HCT116 (cell line): ENCODE measurements around the gene ISM1. TPM values are rescaled to one million over a fixed set of nuclear protein-coding genes. Genes with fewer than 3 reads are reported as not detected.

Experiments
- ATAC-seq: fragments of 200-7000 bp; cut with Tn5 transposase; 2 replicates; pipeline ENCODE4 v1.9.1; 2020; ENCODE audit warnings: mild to moderate bottlenecking, moderate library complexity
- BruUV-seq: library from RNA; stranded (reverse); fragments of 400-500 nt; replicated peaks from 2 replicates; lab custom pipeline; 2021; lab: Mats Ljungman, UMichigan
- CTCF ChIA-PET: fragments of 300-600 bp; sonication (Branson Sonifier 250); formaldehyde crosslinking; loops from one replicate; lab custom pipeline; 2021; ENCODE audit warnings: antibody characterized with exemption; lab: Charles Lee
- POLR2A ChIA-PET: fragments of 300-600, 350-600 bp; sonication (Branson Sonifier 250); formaldehyde crosslinking; loops from one replicate; lab custom pipeline; 2021; ENCODE audit warnings: antibody characterized with exemption; lab: Charles Lee
- RAD21 ChIA-PET, 2 experiments: fragments of 300-600 bp; sonication (Branson Sonifier 250); formaldehyde crosslinking; loops; one replicate each; lab custom pipeline; 2023; ENCODE audit warnings: low total read pairs in 2 of 2; ENCODE audit not compliant: uncharacterized antibody in 2 of 2, unreplicated experiment in 2 of 2, low non-redundant PET in 1 of 2; lab: Charles Lee
- DNase-seq: peaks from one replicate; pipeline ENCODE4 v3.0.0-alpha.2; 2010; ENCODE audit warnings: low read depth, low spot score
- H2AFZ ChIP-seq: fragments of 200-600 bp; shearing (Covaris generic), sonication (generic); 2 replicates; pipeline ENCODE4 v1.6.1; 2017; ENCODE audit warnings: low read depth, mixed run types, mixed read lengths, antibody characterized with exemption, low read length; ENCODE audit not compliant: poor library complexity, severe bottlenecking
- H3K27ac ChIP-seq: 2 replicates; pipeline ENCODE4 v1.5.1; 2012; ENCODE audit warnings: low read depth, low read length
- H3K27me3 ChIP-seq: fragments of 200-600 bp; sonication (generic); 2 replicates; pipeline ENCODE4 v1.6.1; 2016; ENCODE audit warnings: mixed run types, low read length, mixed read lengths; ENCODE audit not compliant: insufficient read depth
- H3K36me3 ChIP-seq, 2 experiments: fragments of 200-500 bp in 1 of 2; fragments of 200-600 bp in 1 of 2; sonication (Bioruptor generic) in 1 of 2; sonication (generic) in 1 of 2; 2 replicates each; pipeline versions ENCODE4 v1.5.1 to v1.6.1; 2014 to 2016; ENCODE audit warnings: low read length in 2 of 2, inconsistent platforms in 1 of 2, mixed read lengths in 1 of 2, mixed run types in 1 of 2; ENCODE audit not compliant: insufficient read depth in 2 of 2, control insufficient read depth in 1 of 2
- H3K4me1 ChIP-seq, 2 experiments: fragments of 200-600 bp in 1 of 2; sonication (generic) in 1 of 2; 2 replicates each; pipeline versions ENCODE4 v1.5.1 to v1.6.1; 2012 to 2017; ENCODE audit warnings: low read length in 2 of 2, inconsistent platforms in 1 of 2, mild to moderate bottlenecking in 1 of 2, mixed read lengths in 1 of 2, mixed run types in 1 of 2, moderate library complexity in 1 of 2; ENCODE audit not compliant: insufficient read depth in 2 of 2, control insufficient read depth in 1 of 2
- H3K4me2 ChIP-seq: fragments of 200-600 bp; sonication (generic); 2 replicates; pipeline ENCODE4 v1.6.1; 2017; ENCODE audit warnings: mixed run types, low read length, mixed read lengths
- H3K4me3 ChIP-seq, 2 experiments: fragments of 200-600 bp in 1 of 2; sonication (generic) in 1 of 2; replicated peaks in 1 of 2; 2 replicates each; pipeline ENCODE4 v1.5.1; 2011 to 2016; ENCODE audit warnings: low read length in 2 of 2, control low read depth in 1 of 2, low read depth in 1 of 2, mild to moderate bottlenecking in 1 of 2, mixed read lengths in 1 of 2, mixed run types in 1 of 2
- H3K79me2 ChIP-seq: fragments of 200-600 bp; sonication (generic); 2 replicates; pipeline ENCODE4 v1.6.1; 2017; ENCODE audit warnings: mild to moderate bottlenecking, mixed run types, low read length, moderate library complexity, mixed read lengths; ENCODE audit not compliant: insufficient read depth
- H3K9ac ChIP-seq: fragments of 200-600 bp; sonication (generic); 2 replicates; pipeline ENCODE4 v1.6.1; 2016; ENCODE audit warnings: low read length, mixed read lengths
- H3K9me2 ChIP-seq: fragments of 200-600 bp; sonication (generic), shearing (Covaris generic); 2 replicates; pipeline ENCODE4 v1.6.1; 2017; ENCODE audit warnings: mixed run types, mild to moderate bottlenecking, moderate library complexity; ENCODE audit not compliant: insufficient read depth
- H3K9me3 ChIP-seq, 2 experiments: fragments of 200-500 bp in 1 of 2; fragments of 200-600 bp in 1 of 2; sonication (Bioruptor generic) in 1 of 2; sonication (generic) in 1 of 2; 2 replicates each; pipeline ENCODE4 v1.6.1; 2014 to 2017; ENCODE audit warnings: low read length in 2 of 2, mixed read lengths in 2 of 2, inconsistent platforms in 1 of 2, low read depth in 1 of 2, mild to moderate bottlenecking in 1 of 2, mixed run types in 1 of 2, moderate library complexity in 1 of 2; ENCODE audit not compliant: control insufficient read depth in 1 of 2, insufficient read depth in 1 of 2
- H4K20me1 ChIP-seq: fragments of 200-600 bp; sonication (generic), shearing (Covaris generic); 2 replicates; pipeline ENCODE4 v1.6.1; 2017; ENCODE audit warnings: mixed run types, mild to moderate bottlenecking, moderate library complexity; ENCODE audit not compliant: insufficient read depth
- CTCF ChIP-seq, 3 experiments: fragments of 200-600 bp in 1 of 3; sonication (generic) in 1 of 3; IDR thresholded peaks in 2 of 3; conservative IDR thresholded peaks in 1 of 3; 2 replicates each; pipeline ENCODE4 v1.5.1; 2012 to 2017; ENCODE audit warnings: low read depth in 2 of 3, low read length in 2 of 3, antibody characterized with exemption in 1 of 3, borderline replicate concordance in 1 of 3, control low read depth in 1 of 3, mild to moderate bottlenecking in 1 of 3, mixed read lengths in 1 of 3, mixed run types in 1 of 3, moderate library complexity in 1 of 3; ENCODE audit not compliant: insufficient read depth in 1 of 3
- EGR1 ChIP-seq: IDR thresholded peaks from 2 replicates; pipeline ENCODE4 v1.6.1; 2012; ENCODE audit warnings: low read depth
- REST ChIP-seq: IDR thresholded peaks from 2 replicates; pipeline ENCODE4 v1.6.1; 2012; ENCODE audit warnings: low read depth
- TCF7L2 ChIP-seq: IDR thresholded peaks from 2 replicates; pipeline ENCODE4 v1.7.0; 2011; ENCODE audit warnings: borderline replicate concordance, inconsistent platforms; ENCODE audit not compliant: insufficient read depth, insufficient read length; ENCODE audit errors: extremely low read depth
- intact Hi-C: fragments of 100-400 bp; cut with micrococcal nuclease; formaldehyde crosslinking; loops from 2 replicates; pipeline ENCODE4 v1.10.0; 2022
- total RNA-seq: library from RNA; stranded (reverse); gene quantifications from one replicate; pipeline ENCODE4 v1.2.1, GENCODE V29; 2021; ENCODE audit not compliant: unreplicated experiment

ISM1 gene
- total RNA-seq, 1 experiment from 2014 or later = 0.37 TPM

GRCh38 chr20:13286052-13286451 is 65.0 kb downstream of the ISM1 start:
- intact Hi-C loops = no loop called here
- H3K79me2 ChIP-seq = no peaks in the 10 kb centered on the region
- RAD21 ChIA-PET = no interaction called here
- POLR2A ChIA-PET = no interaction called here
- H3K27ac ChIP-seq = no peak overlapping the region
- H3K9me2 ChIP-seq = no peaks in the 10 kb centered on the region
- no peak overlapping the region for H3K9ac ChIP-seq
- BruUV-seq = no TSS peak
- DNase-seq = no peak
- H3K4me1 ChIP-seq = no peaks in the 10 kb centered on the region
- no peaks in the 10 kb centered on the region for H3K27me3 ChIP-seq
- TF ChIP-seq EGR1 = no peak
- TF ChIP-seq REST = no peak
- TF ChIP-seq TCF7L2 = no peak
- TF ChIP-seq CTCF (IDR thresholded peaks at IDR 0.05 in 2 of 3, conservative IDR thresholded peaks at IDR 0.05 in 1 of 3; ENCODE audit: borderline replicate concordance in 1 of 3, insufficient read depth in 1 of 3, low read depth in 2 of 3, low read length in 2 of 3) = no peak
- ATAC-seq = no peak
- H3K36me3 ChIP-seq = no peaks in the 10 kb centered on the region; a peak in 1 of 4 replicates
- H2AFZ ChIP-seq = no peak overlapping the region
- H3K9me3 ChIP-seq = no peaks in the 10 kb centered on the region
- no peaks in the 10 kb centered on the region for H4K20me1 ChIP-seq
- no peak overlapping the region for H3K4me3 ChIP-seq
- CTCF ChIA-PET = no interaction called here
- H3K4me2 ChIP-seq = no peak overlapping the region
